Right ventricle myocardium inferior (tissue), 1 donor: ENCODE data around the gene ARFGEF3. TPM values are rescaled to one million over a fixed set of nuclear protein-coding genes. Genes with fewer than 3 reads are reported as not detected.

ENCODE experiments used
- ATAC-seq: fragments of 200-7000 bp; cut with Tn5 transposase; one replicate; pipeline ENCODE4 v1.9.1; 2020; ENCODE audit warnings: mild to moderate bottlenecking, moderate library complexity
- DNase-seq: peaks from one replicate; pipeline ENCODE4 v3.0.0; 2021; ENCODE audit errors: missing footprints
- intact Hi-C: fragments of 100-400 bp; cut with DNase I; formaldehyde crosslinking; loops from one replicate; pipeline ENCODE4 v1.11.0; 2022
- total RNA-seq: library from RNA; stranded (reverse); fragmentation: NEBNext Ultra II Directional; extraction: Animal tissue kit (Norgen Biotek cat#: 25700); gene quantifications from one replicate; pipeline ENCODE4 v1.2.1, GENCODE V29; 2021
- donor health status: DM: no; HTN: yes; CAD: no; lungs with severe emphysema.

Gene ARFGEF3
- total RNA-seq, 1 donor from 2014 or later = 1.4 TPM

DNA sequence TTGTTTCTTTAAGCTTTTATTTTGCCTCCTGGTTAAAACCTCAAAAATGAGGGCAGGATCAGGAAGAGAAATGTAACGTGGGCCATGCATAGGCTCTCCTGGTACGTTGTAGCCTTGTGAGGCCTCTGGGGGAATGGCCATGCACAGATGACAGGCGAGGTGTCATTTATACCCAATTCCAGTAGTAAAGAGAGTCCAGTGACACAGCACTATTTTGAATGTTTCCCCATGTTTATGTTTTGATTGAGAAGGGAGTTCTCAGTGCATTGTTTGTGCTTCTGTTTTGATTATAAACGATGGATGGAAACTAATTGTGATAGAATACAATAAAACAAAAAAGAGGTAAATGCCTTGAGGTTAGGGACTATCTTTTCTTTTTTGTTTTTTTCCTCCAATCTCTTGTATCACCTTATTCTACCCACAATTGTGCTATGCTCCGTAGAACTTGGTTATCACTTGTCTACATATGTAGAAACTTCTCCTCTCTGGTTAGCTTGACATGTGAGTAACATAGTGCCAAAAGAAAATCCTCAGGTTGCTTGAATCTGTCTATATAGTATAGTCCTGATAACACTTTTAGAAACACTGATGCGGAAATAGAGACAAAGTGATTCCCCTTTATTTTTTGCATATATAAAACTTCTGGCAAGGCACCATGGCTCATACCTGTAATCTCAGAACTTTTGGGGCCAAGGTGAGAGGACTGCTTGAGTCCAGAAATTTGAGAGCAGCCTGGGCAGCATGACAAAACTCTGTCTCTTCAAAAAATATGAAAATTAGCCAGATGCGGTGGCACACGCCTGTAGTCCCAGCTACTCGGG lies 209.1 kb downstream of the ARFGEF3 start:
- no peak for DNase-seq
- intact Hi-C loops = no loop called here
- no peak for ATAC-seq

DNA sequence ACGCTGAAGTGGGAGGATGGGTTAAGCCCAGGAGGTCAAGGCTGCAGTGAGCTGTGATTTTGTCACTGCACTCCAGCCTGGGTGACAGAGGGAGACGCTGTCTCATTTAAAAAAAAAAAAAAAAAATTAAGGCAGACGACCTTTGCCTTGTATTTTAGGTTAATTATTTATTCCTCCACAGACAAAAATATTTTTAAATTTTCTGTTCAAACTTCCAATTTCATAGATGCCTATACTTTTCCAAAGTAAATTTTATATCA lies 209.6 kb downstream of the ARFGEF3 start:
- ATAC-seq (no peak), DNase-seq (no peak)
- intact Hi-C loops = no loop called here

DNA sequence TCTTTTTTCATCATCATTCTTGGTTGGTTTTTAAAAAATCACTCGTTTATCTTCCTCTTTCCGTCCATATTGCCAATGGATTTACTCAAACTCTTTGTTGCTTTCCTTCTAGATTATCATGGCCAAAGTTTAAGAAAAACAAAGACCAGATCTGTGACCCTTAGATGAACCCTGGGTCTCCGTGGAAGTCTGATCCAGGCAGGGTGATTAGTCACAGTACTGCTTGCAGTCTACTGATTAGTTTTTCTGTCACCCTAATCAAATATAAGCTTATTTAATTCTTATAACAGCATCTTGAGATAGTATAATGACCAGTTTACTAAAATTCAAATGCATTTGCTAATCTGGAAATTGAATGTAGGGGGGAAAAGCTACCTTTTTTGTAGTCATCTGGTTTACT lies 210.0 kb downstream of the ARFGEF3 start:
- DNase-seq (no peak), ATAC-seq (no peak)
- intact Hi-C loops = no loop called here

DNA sequence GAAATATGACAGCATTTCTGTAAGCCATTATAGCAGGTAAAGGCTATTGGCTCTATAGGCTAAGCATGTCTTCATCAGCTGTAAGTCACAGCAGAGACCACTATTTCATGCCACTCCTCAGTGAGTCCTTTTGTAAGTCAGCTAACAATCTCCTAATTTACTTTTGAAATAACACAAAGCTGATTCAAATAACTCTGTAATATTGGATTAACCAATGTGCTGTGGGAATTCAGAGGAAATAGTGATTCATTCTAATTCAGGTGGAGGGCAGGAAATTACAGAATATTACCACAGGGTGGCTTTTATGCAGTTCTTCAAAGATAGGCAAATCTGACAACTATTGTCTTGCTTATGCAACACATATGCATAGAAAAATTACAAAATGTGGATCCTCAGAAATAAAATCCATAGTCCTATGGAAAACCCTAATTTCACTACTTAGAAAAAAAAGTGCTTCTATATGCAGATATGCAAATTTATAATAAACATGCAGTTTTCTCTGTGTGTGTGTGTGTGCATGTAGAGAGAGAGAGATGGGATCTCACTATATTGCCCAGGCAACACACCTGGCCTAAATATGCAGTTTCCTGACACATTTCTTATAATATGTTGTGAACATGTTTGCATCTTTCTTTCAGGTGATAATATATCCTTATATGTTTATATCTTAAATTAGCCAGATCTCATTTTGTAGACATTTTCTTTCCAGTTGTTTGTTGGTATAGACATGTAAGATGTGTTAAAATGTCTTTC lies 211.1 kb downstream of the ARFGEF3 start:
- intact Hi-C loops = no loop called here
- ATAC-seq = no peak
- no peak for DNase-seq

DNA sequence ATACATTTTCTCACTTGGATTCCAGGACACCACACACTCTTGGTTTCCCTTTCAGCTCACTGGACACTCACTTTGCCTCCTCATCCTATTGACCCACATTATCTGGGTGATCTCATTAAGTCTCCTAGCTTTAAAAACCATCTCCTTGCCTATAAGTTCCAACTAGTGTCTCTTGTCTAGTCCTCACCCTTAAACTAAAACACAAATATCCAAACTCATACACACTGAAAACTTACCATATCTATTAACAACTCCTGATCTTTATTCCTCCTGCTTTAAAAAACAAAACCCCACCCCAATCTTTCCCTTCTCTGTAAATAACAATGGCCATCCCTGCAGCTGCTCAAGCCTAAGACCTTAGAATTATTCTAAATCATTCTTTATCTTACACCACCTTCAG lies 212.5 kb downstream of the ARFGEF3 start:
- intact Hi-C loops = no loop called here
- ATAC-seq = no peak
- DNase-seq = no peak

DNA sequence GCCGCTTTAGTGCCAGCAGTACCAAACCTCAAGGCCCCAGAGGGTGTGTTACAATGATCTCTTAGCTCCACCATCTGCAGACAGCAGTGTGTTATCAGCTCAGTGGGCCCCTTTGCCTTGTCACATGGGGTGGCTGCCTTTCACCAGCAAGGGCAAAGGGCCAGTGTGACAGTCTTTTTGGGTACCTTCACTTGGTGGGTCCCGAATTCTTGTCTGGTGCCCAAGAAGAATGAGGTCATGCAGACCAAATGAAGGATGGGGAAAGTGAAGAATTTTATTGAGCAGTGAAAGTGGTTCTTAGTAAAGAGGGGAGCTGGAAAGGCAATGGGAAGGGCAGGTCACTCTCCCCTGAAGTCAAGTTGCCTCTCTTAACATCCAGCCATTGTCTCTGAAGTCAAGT lies 213.1 kb downstream of the ARFGEF3 start:
- intact Hi-C loops = no loop called here
- no peak for DNase-seq
- no peak for ATAC-seq

DNA sequence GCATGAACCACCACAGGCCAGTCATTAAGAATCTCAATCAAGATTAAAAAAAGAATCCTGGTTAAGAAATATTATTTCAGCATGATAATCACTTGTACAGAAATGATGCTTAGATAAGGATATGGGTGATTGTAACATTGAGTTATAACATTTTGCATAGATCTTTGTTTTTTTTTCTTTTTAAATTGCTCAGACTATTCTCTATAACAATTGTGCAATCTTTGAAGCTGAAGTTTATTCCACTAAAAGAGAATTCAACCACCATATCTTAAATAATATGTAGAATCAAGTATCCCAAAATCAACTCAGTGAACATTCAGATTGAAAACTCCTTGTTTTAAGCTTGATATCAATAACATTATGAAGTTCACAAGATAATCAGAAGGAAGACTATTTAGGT lies 215.3 kb downstream of the ARFGEF3 start:
- DNase-seq (no peak), ATAC-seq (no peak)
- intact Hi-C loops = no loop called here

DNA sequence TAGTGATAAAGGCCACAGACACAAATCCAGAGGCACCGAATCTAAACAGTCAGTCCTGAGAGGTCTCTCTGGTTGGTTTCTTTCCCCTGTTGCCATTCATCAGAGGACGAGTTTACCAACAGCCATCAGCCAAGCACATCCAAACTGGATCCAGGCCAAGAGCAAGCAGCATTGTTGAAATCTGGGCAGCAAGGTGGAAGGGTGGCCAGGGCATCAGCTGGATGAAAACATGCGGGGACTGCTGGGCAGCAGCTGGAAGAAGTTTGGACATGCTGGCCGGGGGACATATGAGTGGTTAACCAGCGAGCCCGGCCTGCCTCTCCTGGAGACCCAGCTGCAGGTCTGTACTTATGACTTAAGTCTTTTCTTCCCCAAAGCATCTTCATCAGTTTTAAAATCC lies 216.1 kb downstream of the ARFGEF3 start, which contains the start of gene SMIM28:
SMIM28 (plus strand) TSS at position 62 of the 400 bp plus-strand sequence; CDS start at position 230, 168 bp downstream.
- ATAC-seq (no peak), DNase-seq (no peak)
- intact Hi-C loops = no loop called here

DNA sequence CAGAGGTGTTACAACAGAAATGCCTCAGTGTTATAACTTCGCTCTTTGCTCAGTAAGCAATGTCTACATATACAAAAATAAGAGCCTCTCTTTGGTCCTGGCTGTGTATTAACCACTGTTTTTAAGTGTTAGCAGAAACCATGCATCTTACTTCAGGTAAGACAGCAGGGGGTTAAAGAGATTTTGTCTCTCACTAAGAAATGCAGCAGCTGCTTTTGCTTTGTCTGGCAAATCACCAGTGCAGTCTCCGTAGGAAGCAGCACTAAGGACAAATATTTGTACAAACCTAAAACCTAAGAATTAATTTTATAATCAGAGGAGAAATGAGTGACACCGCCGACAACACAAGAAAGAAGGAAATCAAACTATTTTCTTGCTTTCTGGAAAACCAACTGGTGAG lies 216.7 kb downstream of the ARFGEF3 start:
- intact Hi-C loops = no loop called here
- ATAC-seq (no peak), DNase-seq (no peak)

DNA sequence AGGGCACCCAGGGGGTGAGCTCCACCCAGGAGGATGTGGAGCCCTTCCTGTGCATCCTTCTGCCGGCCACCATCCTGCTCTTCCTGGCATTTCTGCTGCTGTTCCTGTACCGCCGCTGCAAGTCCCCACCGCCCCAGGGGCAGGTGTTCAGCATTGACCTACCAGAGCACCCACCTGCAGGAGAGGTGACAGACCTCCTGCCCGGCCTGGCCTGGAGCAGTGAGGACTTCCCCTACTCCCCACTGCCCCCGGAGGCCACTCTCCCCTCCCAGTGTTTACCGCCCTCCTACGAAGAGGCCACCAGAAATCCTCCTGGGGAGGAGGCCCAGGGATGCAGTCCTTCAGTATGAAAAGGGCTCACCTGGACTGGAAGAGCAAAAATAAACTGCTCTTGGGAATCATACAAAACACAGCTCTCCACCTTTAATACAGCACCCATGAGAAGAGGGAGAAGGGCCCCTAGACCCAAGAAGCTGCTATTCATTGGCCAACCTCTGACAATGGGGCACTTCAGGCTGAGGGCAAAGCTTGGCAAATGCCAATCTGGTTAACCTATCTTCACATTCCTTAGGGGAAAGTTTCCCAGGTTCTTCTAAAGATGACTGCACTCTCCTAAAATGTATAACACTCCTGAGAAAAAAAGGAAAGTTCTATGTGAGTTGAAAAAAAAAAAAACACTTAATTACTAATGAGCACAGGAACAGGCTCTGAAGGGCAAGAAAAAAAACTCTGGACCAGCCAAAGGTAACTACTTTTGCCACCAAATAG lies 220.9 kb downstream of the ARFGEF3 start:
- ATAC-seq (no peak), DNase-seq (no peak)
- intact Hi-C loops = no loop called here

DNA sequence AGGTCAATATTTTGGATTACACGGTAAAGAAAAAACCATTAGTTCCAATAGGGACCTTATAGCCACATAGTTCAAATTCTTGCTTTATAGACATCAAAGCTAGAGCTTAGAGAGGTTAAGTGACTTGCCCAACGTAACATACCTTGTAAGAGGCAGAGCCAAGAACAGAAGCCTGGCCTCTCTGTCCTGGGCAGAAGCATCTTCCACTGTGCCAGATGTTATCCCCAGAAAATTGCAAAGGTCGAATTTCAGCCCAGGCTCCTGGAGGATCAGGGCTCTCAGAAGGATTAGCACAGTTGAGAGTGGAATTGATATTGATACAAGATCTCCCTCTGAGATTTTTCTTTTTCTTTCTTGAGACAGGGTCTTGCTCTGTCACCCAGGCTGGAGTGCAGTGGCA lies 222.0 kb downstream of the ARFGEF3 start:
- no peak for DNase-seq
- no peak for ATAC-seq
- intact Hi-C loops = no loop called here

DNA sequence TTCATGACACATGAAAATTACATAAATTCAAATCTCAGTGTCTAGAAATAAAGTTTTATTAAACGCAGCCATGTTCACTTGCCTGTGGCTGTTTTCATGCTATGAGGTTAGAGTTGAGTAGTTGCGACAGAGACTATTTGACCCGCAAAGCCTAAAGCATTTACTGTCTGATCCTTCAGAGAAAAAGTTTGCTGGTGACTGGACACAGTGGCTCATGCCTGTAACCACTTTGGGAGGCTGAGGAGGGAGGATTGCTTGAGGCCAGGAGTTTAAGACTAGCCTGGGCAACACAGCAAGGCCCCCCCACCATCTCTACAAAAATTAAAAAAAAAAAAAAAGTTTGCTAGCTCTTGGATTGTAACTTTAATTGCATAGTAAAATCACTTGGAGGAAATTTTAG lies 225.2 kb downstream of the ARFGEF3 start:
- intact Hi-C loops = no loop called here
- no peak for ATAC-seq
- no peak for DNase-seq

DNA sequence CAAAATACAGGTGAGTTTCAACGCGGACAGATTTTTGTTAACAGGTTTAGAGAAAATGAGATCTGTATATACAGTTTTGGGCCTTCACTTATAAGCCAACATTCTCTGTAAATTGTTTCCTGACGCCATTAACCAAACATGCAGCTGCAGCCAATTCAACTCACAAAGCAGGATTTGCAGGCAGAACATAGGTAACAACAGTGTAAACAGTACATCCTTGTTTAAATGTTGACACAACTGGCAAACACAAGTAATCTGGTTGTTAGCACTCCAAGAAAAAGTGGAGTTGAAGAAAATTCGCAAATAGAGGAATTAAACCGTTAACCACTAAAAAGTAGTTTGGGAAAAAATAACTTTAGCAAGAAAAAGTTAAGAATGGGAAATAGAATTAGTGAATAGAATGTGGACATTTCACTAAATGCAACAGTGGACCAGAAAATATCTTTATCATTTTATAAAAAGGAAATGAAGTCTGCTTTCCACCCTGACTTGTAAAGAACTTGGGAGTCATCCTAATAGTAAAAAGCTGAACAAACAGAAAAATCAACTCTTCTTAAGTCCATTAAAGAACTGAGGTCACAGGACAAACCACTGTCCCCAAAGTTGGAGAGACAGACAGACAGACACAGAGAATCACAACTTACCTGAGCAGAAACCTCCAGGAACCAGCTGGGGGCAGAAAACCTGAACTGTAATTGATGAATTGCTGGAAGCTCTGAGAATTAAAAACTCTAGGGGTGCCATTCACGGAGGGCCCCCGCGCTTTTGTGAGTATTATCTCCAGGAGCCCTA lies 226.0 kb downstream of the ARFGEF3 start:
- ATAC-seq (no peak), DNase-seq (no peak)
- intact Hi-C loops = no loop called here

DNA sequence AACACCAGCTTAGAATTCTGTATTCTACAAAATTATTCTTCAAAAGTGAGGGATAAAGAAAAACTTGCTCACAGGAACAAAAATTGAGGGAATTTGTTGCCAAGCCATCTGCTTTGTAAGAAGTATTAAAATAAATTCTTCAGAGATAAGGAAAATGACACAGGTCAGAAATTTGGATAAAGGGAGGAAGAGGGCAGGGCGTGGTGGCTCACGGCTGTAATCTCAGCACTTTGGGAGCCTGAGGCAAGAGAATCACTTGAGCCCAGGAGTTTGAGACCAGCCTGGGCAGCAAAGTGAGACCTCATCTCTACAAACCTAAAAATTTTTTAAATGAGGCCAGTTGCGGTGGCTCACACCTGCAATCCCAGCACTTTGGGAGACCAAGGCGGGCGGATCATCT lies 227.8 kb downstream of the ARFGEF3 start:
- no peak for ATAC-seq
- intact Hi-C loops = no loop called here
- no peak for DNase-seq

Other genes with a start within 250 kb of the ARFGEF3 start
- gene PERP, start 54.5 kb upstream of the ARFGEF3 start, total RNA-seq = 49.1 TPM
- gene PBOV1, start 56.6 kb downstream of the ARFGEF3 start, total RNA-seq = not detected
- gene SMIM28, start 216.0 kb downstream of the ARFGEF3 start, total RNA-seq = not detected
- 103 TPM for gene HEBP2, start 242.3 kb downstream of the ARFGEF3 start, total RNA-seq